ENCODE data around the gene BAIAP2. TPM values are rescaled to one million over a fixed set of nuclear protein-coding genes. Genes with fewer than 3 reads are reported as not detected.

Gene BAIAP2
- total and polyA plus RNA-seq, 2 of the 13 experiments (the other 11 are each of a cell fraction or from before 2014, with no cell fraction given) = 22.5 to 24.0 TPM

GRCh38 chr17:81044428-81044763 lies 9.4 kb downstream of the BAIAP2 start (continued):
- TF ChIP-seq ZFP82 (CRISPR knock-in tag; IDR thresholded peaks at IDR 0.05; ENCODE audit: borderline replicate concordance) (no peak), GTF3A (CRISPR knock-in tag; conservative IDR thresholded peaks at IDR 0.05) (0 out of 2 replicates have a peak, but pooled peaks have one; percentile 94), ZNF121 (CRISPR knock-in tag; IDR thresholded peaks at IDR 0.05) (no peak), GLI4 (CRISPR knock-in tag; IDR thresholded peaks at IDR 0.05; ENCODE audit: borderline replicate concordance) (no peak), MTA3 (CRISPR knock-in tag; IDR thresholded peaks at IDR 0.05) (no peak), ZIK1 (CRISPR knock-in tag; IDR thresholded peaks at IDR 0.05; ENCODE audit: borderline replicate concordance, low read depth) (peak; percentile 81; the same call in 1 of the 2 replicates), HOXD1 (CRISPR knock-in tag; IDR thresholded peaks at IDR 0.05) (no peak), ZNF749 (CRISPR knock-in tag; IDR thresholded peaks at IDR 0.05; ENCODE audit: borderline replicate concordance) (0 out of 2 replicates have a peak, but pooled peaks have one; percentile 9), TAF1 (CRISPR knock-in tag; IDR thresholded peaks at IDR 0.05) (peak; percentile 6; the same call in 1 of the 2 replicates), CHD4 (IDR thresholded peaks at IDR 0.05; ENCODE audit: borderline replicate concordance, low read length) (peak; percentile 22; the same call in 1 of the 2 replicates), NBN (conservative IDR thresholded peaks at IDR 0.05) (no peak), ZNF709 (CRISPR knock-in tag; IDR thresholded peaks at IDR 0.05) (no peak), FUBP1 (CRISPR knock-in tag; IDR thresholded peaks at IDR 0.05; ENCODE audit: borderline replicate concordance) (no peak), CSRNP1 (CRISPR knock-in tag; IDR thresholded peaks at IDR 0.05) (0 out of 2 replicates have a peak, but pooled peaks have one; percentile 7), ZNF678 (CRISPR knock-in tag; IDR thresholded peaks at IDR 0.05) (peak; percentile 19; the same call in 1 of the 2 replicates), ZNF747 (CRISPR knock-in tag; IDR thresholded peaks at IDR 0.05; ENCODE audit: borderline replicate concordance) (0 out of 2 replicates have a peak, but pooled peaks have one; percentile 48), DNMT1 (CRISPR knock-in tag; IDR thresholded peaks at IDR 0.05) (no peak), GATA4 (IDR thresholded peaks at IDR 0.05; ENCODE audit: borderline replicate concordance, low read depth) (no peak), SMAD3 (CRISPR knock-in tag; IDR thresholded peaks at IDR 0.05) (no peak), ZNF883 (CRISPR knock-in tag; IDR thresholded peaks at IDR 0.05; ENCODE audit: not compliant biosample characterization) (peak; percentile 79), ZNF546 (CRISPR knock-in tag; conservative IDR thresholded peaks at IDR 0.05) (peak; percentile 34; the same call in 1 of the 2 replicates), MTF2 (CRISPR knock-in tag; IDR thresholded peaks at IDR 0.05; ENCODE audit: borderline replicate concordance) (peak; percentile 17; the same call in 1 of the 2 replicates), SOX5 (CRISPR knock-in tag; IDR thresholded peaks at IDR 0.05; ENCODE audit: borderline replicate concordance) (no peak), JUN (CRISPR knock-in tag; IDR thresholded peaks at IDR 0.05) (no peak), CENPT (CRISPR knock-in tag; IDR thresholded peaks at IDR 0.05; ENCODE audit: low read depth) (no peak), ZNF44 (CRISPR knock-in tag; IDR thresholded peaks at IDR 0.05) (peak; percentile 22; the same call in 1 of the 2 replicates), ATF7 (IDR thresholded peaks at IDR 0.05) (no peak), ATF7 (CRISPR knock-in tag; IDR thresholded peaks at IDR 0.05) (no peak)
- TF ChIP-seq, protein P1, sequence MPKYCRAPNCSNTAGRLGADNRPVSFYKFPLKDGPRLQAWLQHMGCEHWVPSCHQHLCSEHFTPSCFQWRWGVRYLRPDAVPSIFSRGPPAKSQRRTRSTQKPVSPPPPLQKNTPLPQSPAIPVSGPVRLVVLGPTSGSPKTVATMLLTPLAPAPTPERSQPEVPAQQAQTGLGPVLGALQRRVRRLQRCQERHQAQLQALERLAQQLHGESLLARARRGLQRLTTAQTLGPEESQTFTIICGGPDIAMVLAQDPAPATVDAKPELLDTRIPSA (CRISPR knock-in tag; IDR thresholded peaks at IDR 0.05; ENCODE audit: borderline replicate concordance) = no peak
